UCSD-AML1 (cell line): ENCODE results near the gene IFRD1.

ENCODE experiments used
- DNase-seq: peaks from one replicate; lab custom pipeline; 2025; ENCODE audit not compliant: unreplicated experiment; lab: John Stamatoyannopoulos, UW

The IFRD1 gene

DNA sequence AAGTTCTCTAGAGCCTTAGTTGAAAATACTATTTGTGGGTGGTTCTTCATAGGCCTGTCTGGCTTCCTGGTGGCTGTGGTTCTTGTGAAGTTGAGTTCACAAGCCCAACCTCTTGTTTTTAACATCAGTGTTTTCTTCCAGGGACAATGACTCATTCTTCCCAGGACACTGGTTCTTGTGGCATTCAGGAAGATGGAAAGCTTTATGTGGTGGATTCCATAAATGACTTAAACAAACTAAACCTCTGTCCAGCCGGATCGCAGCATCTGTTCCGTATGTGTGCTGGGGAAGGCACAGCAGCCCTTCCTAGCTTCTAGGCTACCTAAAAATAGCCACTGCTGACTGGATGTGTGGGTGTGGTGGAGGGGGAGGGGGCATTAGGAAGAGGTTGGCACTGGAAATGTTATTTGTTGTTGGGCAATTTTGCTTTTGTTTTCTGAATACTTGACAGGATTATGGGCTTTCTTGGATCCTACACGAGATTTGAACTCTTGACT, 34.5 kb downstream of the IFRD1 start:
- peak; percentile 17 for DNase-seq

GRCh38 chr7:112485766-112486165, 35.5 kb downstream of the IFRD1 start:
- DNase-seq: no peak

- DNase-seq: no peak
Measured at GRCh38 chr7:112487457-112488263, 37.4 kb downstream of the IFRD1 start.

- no peak for DNase-seq
Measured at GRCh38 chr7:112488264-112488552, 37.9 kb downstream of the IFRD1 start.

- no peak for DNase-seq
Measured at GRCh38 chr7:112492186-112492585, 41.9 kb downstream of the IFRD1 start.

- no peak for DNase-seq
Measured at GRCh38 chr7:112494656-112495055, 44.4 kb downstream of the IFRD1 start.

GRCh38 chr7:112495156-112495788, 45.0 kb downstream of the IFRD1 start:
- no peak for DNase-seq

GRCh38 chr7:112495810-112496462, 45.7 kb downstream of the IFRD1 start:
- peak; percentile 7 for DNase-seq

GRCh38 chr7:112497481-112497880, 47.2 kb downstream of the IFRD1 start:
- no peak for DNase-seq

DNA sequence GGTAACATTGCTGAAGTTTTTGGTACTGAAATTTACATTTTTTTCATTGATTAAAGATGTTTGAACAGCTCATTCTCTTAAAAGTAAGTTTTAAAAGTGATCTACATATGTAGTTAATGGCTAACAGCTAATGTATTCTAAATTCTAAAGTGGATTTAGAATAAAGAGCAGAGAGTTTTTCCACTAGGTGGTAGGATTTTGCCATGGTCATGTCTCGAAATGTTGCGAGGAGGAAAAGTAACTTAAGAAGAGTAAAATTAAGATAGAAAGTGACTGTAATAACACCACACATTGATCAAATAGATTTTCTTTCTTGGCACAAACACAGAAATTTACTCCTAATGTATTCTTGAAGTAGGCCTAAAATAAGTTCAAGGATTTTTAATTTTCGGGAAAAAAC, 50.4 kb downstream of the IFRD1 start:
- DNase-seq: no peak

- no peak for DNase-seq
Measured at GRCh38 chr7:112501801-112502503, 51.7 kb downstream of the IFRD1 start.

DNA sequence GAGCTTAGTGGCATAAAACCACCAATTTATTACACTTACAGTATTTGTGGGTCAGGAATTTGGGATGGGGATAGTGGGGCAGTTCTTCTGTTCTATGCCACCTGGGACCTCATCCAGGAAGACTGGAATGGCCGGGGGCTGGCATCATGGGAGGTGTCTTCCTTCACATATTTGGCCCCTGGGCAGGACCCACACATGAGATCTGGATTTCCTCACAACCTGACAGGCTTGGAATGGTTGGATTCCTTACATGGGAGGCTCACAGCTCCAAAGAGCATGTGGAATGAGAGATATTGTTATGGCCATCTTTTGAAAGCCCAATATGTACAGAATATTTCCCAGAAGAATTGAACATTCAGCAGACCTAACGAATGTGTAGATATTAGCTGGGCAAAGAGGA, 52.4 kb downstream of the IFRD1 start:
- DNase-seq: no peak

DNA sequence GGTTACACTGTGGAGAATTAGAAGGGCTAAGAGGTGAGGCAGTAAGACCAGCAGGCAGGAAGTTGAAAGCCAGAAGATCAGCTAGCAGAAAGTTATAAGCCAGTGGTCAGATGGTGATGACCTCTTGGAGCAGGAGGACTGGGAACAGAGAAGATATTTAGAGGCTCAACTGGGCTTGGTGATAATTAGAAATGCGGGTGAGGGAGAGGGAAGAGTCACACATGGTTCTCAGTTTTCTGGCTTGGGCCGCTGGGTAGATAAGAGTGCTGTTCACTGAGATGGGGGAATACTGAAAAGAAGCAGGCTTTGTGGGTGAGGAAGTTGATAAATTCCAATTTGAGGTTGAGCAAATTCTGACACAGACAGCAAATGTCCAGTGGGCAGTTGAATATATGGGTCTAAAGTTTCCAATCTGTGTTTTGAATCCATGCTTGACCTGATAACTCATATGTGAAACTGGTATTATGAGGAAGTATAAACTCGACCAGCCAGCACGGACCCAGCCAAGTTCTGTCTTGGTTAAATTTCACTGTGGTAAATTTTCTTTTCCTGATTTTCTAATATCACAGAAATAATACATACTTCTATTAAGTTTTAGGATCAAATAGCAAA, 53.2 kb downstream of the IFRD1 start:
- DNase-seq: no peak

DNA sequence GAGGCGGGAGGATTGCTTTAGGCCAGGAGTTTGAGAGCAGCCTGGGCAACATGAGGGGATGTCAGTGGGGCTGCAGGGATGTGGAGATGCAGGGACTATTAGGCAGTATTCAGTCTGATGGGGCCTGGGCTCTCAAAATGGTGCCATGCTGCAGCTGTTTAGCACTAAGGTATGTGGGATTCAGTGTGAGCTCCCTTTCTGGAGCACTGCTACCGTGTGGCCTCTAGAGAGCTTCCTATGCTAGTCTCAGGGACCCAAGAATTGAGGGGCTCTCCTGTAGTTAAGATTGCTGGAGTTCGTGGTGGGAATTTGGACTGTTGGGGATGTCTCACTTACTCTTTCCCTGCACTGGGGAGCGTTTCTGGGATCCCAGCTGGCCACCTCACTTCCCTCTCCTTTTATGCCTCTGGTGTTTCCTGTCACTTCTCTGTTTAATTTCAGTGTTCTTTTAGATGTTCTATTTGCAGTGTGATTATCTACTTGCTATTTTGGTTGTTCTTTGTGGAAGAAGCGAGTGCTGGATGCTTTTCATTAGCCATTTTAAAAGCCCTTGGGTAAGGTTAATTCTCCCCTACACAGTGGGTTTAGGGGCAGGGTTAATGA, 53.9 kb downstream of the IFRD1 start:
- DNase-seq: no peak

GRCh38 chr7:112505495-112505894, 55.2 kb downstream of the IFRD1 start:
- no peak for DNase-seq

- DNase-seq: no peak
Measured at GRCh38 chr7:112508404-112508803, 58.1 kb downstream of the IFRD1 start.

DNA sequence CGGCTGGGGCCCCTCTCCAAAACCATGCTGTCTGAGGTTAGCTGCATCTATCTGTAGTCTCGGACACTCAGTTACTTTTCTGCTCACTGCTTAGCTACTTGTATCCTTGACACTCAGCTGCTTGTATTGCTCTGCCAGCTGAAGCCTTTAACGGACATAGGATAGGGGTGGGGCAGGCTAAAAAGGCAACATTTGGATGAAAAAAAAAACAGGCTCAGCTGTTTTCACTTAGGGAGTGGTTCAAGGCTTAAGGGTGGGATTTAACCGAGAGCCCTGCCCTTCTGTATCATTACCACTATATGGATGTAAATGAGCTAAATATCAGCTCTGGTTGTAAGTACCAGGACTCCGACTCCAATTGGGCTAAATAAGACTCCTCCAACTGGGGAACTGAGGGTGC, 59.1 kb downstream of the IFRD1 start:
- no peak for DNase-seq

GRCh38 chr7:112510001-112510742, 59.9 kb downstream of the IFRD1 start:
- no peak for DNase-seq

- DNase-seq: no peak
Measured at GRCh38 chr7:112510743-112511110, 60.5 kb downstream of the IFRD1 start.
